ENCODE results near the gene KRT6A. TPM values are rescaled to one million over a fixed set of nuclear protein-coding genes. Genes with fewer than 3 reads are reported as not detected.
"Not testable (repeated sequence)": the region's sequence is repeated elsewhere in the genome, so short reads cannot be mapped to it uniquely, and the experiment has no call there.

The KRT6A gene
- total RNA-seq, 1 experiment from 2014 or later, result not detected

DNA sequence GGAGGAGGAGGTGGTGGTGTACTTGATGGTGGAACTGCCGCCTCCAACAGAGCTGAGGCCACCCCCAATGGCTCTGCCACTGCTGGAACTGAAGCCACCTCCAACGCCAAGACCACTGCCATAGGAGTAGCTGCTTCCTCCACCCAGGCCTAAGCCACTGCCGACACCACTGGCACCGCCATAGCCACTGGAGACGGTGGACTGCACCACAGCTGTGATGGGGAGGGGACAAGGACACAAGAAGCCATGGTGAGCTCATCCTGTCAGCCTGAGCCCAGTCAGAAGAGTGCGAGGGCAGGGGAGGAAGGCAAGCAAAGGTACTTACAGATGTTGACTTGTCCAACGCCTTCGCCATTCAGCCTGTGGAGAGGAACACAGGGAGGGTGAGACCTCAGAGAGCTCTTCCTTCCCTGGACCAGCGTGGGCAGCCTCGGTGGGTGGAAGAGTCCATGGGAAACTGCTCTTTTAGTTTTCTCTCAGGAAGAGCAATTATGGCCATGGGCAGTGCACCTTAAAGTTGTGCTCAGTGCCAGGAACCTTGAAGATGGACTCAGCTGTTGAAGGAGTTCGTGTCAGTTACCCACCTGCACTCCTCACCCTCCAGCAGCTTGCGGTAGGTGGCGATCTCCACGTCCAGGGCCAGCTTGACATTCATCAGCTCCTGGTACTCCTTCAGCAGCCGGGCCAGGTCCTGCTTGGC lies 5.2 kb downstream of the KRT6A start:
- DNase-seq (ENCODE audit: low read depth); in situ Hi-C loops (cut with HindIII; ENCODE audit: low pct_unique_long_range_greater_than_20kb, low sequenced_read_pairs): not testable (repeated sequence)

GRCh38 chr12:52487211-52487610 lies 5.8 kb downstream of the KRT6A start:
- no peak for DNase-seq (ENCODE audit: low read depth)
- in situ Hi-C loops (cut with HindIII; ENCODE audit: low pct_unique_long_range_greater_than_20kb, low sequenced_read_pairs), result no loop called here

DNA sequence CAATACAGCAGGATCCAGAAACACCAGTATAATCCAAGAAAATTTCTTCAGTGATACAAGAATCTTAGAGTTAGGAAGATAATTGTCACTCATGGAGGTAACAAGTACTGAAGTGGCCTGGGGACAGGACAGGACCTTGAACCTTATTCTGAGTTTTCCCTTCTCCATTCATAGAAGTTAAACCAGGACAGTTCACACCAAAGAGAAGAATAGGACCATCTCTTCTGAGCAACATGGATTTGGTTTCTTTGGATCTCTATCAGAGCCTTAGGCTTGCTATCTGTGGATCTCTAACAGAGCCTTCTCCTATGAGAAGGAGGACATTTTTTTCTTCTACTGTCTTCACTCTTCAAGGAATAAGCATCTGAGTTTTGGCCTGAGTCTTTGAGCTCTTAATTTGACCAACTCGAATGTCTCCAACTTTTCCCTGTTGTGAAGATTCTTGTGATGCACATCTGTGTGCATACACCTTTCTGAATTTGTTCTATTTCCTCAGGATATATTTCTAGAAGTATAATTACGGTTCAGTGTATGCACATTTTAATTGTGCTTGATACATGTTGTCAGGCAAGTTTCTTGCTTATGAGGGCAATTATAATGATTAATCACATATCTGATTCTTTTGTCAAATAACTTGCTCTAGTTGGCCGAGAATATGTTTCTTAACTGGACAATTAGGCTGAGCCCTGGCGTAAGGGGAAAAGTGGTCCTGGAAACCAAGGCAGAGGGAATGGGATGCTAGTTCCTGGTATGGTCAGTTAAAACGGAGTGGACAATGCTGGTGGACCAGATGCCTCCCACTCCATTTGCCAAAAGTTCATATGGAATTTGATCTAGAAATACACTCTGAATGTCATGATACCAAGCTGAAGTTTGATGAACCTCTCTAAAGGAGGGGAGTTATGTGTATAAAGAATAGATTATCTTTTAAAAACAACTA lies 6.6 kb downstream of the KRT6A start:
- no peak for DNase-seq (ENCODE audit: low read depth)
- in situ Hi-C loops (cut with HindIII; ENCODE audit: low pct_unique_long_range_greater_than_20kb, low sequenced_read_pairs), result no loop called here

- in situ Hi-C loops (cut with HindIII; ENCODE audit: low pct_unique_long_range_greater_than_20kb, low sequenced_read_pairs), result no loop called here
- DNase-seq (ENCODE audit: low read depth), result no peak
Observed at GRCh38 chr12:52480073-52480472, 13.0 kb downstream of the KRT6A start.

DNA sequence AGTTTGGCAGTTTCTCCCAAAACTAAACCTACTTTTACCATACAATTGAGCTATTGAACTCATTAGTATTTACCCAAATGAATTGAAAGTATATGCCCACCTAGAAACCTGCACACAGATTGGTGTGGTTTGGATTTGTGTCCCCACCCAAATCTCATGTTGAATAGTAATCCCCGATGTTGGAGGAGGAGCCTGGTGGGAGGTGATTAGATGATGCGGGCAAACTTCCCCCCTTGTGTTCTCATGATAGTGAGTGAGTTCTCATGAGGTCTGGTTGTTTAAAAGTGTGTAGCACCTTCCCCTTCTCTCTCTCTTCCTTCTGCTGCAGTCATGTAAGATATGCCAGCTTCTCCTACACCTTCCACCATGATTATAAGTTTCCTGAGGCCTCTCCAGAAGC lies 15.4 kb downstream of the KRT6A start:
- in situ Hi-C loops (cut with HindIII; ENCODE audit: low pct_unique_long_range_greater_than_20kb, low sequenced_read_pairs), result no loop called here
- DNase-seq (ENCODE audit: low read depth), result no peak

GRCh38 chr12:52474212-52474611 lies 18.8 kb downstream of the KRT6A start:
- in situ Hi-C loops (cut with HindIII; ENCODE audit: low pct_unique_long_range_greater_than_20kb, low sequenced_read_pairs), result no loop called here
- no peak for DNase-seq (ENCODE audit: low read depth)

GRCh38 chr12:52473768-52474167 lies 19.3 kb downstream of the KRT6A start, which contains the start of gene KRT6C:
TSS of gene KRT6C (minus strand) at chr12:52473805. CDS start at chr12:52473737, 68 bp downstream.
- no peak for DNase-seq (ENCODE audit: low read depth)
- in situ Hi-C loops (cut with HindIII; ENCODE audit: low pct_unique_long_range_greater_than_20kb, low sequenced_read_pairs), result no loop called here

GRCh38 chr12:52469853-52470252 lies 23.2 kb downstream of the KRT6A start:
- in situ Hi-C loops (cut with HindIII; ENCODE audit: low pct_unique_long_range_greater_than_20kb, low sequenced_read_pairs), result no loop called here

DNA sequence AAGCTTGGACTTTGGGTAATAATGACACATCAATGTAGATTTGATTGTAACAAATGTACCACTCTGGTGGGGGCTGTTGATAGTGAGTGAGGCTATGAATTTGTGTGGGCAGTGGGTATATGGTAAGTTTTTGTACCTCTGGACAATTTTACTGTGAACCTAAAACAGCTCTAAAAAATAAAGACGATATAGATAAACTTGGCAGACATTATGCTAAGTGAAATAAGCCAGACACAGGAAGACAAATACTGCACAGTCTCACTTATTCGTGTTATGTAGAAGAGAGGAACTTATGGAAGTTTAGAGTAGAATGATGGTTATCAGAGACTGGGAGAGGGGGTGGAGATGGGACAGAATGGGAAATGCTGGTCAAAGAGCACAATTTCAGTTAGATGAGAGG lies 28.2 kb downstream of the KRT6A start:
- in situ Hi-C loops (cut with HindIII; ENCODE audit: low pct_unique_long_range_greater_than_20kb, low sequenced_read_pairs), result no loop called here
- DNase-seq (ENCODE audit: low read depth), result no peak

More at GRCh38 chr12:52469853-52470252, 23.2 kb downstream of the KRT6A start:
- no peak for DNase-seq (ENCODE audit: low read depth)

DNA sequence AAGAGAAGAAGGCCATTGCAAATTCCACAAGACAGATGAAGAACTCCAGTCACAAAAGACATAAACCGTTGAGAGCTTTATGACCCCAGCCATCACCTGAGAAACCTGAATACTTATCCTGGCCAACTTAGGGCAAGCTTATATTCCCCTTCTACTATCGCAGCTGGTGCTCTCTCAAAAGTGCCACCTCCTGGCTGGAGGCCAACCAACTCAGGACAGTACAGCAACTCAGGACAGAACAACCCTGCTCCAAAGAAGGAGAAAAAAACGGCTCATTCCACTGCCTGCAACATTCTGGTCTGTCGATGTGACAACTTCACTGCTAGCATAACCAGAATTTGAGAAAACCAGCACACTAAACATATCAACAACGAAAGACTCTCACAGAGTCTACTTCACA lies 31.4 kb downstream of the KRT6A start:
- DNase-seq (ENCODE audit: low read depth), result no peak
- in situ Hi-C loops (cut with HindIII; ENCODE audit: low pct_unique_long_range_greater_than_20kb, low sequenced_read_pairs), result no loop called here

GRCh38 chr12:52458861-52459260 lies 34.2 kb downstream of the KRT6A start:
- no peak for DNase-seq (ENCODE audit: low read depth)
- in situ Hi-C loops (cut with HindIII; ENCODE audit: low pct_unique_long_range_greater_than_20kb, low sequenced_read_pairs), result no loop called here

DNA sequence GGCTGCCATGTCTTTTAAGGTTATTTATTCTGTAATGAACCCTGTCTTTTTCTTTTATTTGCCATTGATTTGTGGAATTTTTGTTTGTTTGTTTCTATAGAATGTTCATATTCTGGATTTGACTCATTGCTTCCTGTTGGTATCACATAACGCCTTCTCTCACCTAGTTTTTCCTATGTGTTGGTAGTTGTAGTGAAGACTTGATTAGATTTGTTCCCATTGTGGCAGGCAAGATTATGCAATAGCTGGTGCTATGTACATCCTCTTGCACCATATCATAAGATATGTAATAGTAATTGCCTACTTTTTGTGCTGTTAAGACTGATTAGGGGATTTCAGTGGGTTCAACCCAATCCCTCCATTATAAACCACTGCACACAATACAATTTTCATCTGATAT lies 37.2 kb downstream of the KRT6A start:
- in situ Hi-C loops (cut with HindIII; ENCODE audit: low pct_unique_long_range_greater_than_20kb, low sequenced_read_pairs), result no loop called here
- no peak for DNase-seq (ENCODE audit: low read depth)

DNA sequence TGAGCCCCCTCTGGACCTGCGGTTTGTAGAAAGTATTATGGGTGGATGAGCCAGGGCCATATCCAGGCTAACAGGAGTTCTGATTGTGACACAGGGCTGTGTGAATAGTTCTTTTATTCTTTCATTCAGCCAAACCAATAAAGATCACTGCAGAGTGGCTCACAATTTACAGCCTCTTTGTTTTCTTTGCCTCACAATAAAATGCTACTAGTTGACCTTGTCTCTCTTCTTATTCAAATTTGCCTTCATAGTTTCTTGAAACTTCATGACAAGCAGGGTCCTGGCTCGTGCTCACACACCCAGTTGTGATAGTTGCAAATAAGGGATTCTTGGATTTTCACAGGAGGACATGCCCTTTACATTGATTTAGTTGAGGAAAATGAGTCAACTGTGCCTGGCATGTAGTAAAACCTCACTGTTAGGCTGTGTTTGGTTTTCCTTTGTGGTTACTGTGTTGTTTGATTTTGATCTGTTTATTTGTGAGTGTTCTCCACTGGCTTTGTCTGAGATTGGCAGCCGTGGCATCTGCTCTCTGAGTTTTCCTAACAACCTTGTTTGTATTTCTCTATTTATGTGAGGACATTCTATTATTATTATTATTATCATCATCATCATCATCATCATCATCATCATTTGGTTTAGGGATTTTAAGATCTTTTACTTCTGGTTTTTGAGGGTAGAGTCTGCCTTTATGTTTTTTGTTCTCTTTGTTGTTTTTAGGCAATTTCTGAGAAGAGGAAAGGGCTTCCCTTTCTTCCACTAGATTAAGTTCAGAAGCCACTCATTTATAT lies 38.5 kb downstream of the KRT6A start:
- DNase-seq (ENCODE audit: low read depth), result no peak

DNA sequence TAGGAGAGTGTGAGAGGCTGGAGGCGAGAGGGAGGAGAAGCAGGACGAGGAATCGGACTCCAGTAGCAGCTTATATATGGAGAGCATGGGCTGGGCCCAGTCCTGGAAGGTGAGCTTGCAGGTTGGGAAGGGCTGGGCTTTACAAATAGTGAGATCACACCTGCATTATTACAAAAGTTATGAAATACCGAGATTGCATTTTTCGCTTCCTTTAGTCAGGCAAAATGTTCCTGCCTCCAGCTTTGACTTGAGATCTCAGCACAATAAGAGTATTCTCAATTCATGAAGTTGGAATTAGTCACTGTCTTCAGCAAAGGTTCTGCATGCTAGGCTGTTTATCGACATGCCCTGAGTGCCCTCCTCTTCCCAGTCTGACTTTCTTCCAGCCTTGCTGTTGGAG lies 41.0 kb downstream of the KRT6A start, which contains the start of gene KRT6B:
Gene KRT6B, minus strand, starts transcription at position 46 of the 400 bp plus-strand sequence. CDS start 68 bp downstream, outside the sequence.
- in situ Hi-C loops (cut with HindIII; ENCODE audit: low pct_unique_long_range_greater_than_20kb, low sequenced_read_pairs), result no loop called here
- DNase-seq (ENCODE audit: low read depth), result no peak

More for the DNA sequence above, 38.5 kb downstream of the KRT6A start:
- in situ Hi-C loops (cut with HindIII; ENCODE audit: low pct_unique_long_range_greater_than_20kb, low sequenced_read_pairs), result no loop called here

GRCh38 chr12:52448228-52448627 lies 44.8 kb downstream of the KRT6A start:
- in situ Hi-C loops (cut with HindIII; ENCODE audit: low pct_unique_long_range_greater_than_20kb, low sequenced_read_pairs), result no loop called here
- no peak for DNase-seq (ENCODE audit: low read depth)

- DNase-seq (ENCODE audit: low read depth); in situ Hi-C loops (cut with HindIII; ENCODE audit: low pct_unique_long_range_greater_than_20kb, low sequenced_read_pairs): not testable (repeated sequence)
Observed at GRCh38 chr12:52447196-52447595, 45.9 kb downstream of the KRT6A start.

- in situ Hi-C loops (cut with HindIII; ENCODE audit: low pct_unique_long_range_greater_than_20kb, low sequenced_read_pairs), result no loop called here
- no peak for DNase-seq (ENCODE audit: low read depth)
Observed at GRCh38 chr12:52446367-52447045, 46.6 kb downstream of the KRT6A start.

GRCh38 chr12:52445876-52446275 lies 47.2 kb downstream of the KRT6A start:
- DNase-seq (ENCODE audit: low read depth), result no peak
- in situ Hi-C loops (cut with HindIII; ENCODE audit: low pct_unique_long_range_greater_than_20kb, low sequenced_read_pairs), result no loop called here

Data from Caki2 (cell line).